Measurements from ENCODE around the gene PROKR2. TPM values are rescaled to one million over a fixed set of nuclear protein-coding genes. Genes with fewer than 3 reads are reported as not detected.
A peak's percentile ranks its signal among the peaks of the same experiment; 100 is the strongest.

The PROKR2 gene
- total and polyA plus RNA-seq, 8 donors = not detected

- 67 to 83% (median 80%) methylated on average over 3 of the region's 3 CpGs for WGBS, 5 donors
- Histone ChIP-seq H3K9me3 (no peaks in the 10 kb centered on the region), H3K27ac (no peak overlapping the region), H3K4me3 (no peak overlapping the region), H3K4me1 (no peaks in the 10 kb centered on the region), H3K27me3 (peaks cover 0 to 6% (median 0%) of the 10 kb centered on the region in 3 donors), H3K36me3 (no peaks in the 10 kb centered on the region)
- intact Hi-C loops (cut with DNase I; ENCODE audit: low total_unique reads) = no loop called here
- no peak for DNase-seq
- TF ChIP-seq POLR2A (IDR thresholded peaks at IDR 0.05) = no peak
- no peak for TF ChIP-seq CTCF (IDR thresholded peaks at IDR 0.05)
- no peak for TF ChIP-seq POLR2AphosphoS5 (IDR thresholded peaks at IDR 0.05)
- TF ChIP-seq EP300 (IDR thresholded peaks at IDR 0.05) = no peak
Measured at GRCh38 chr20:5331340-5331739, 14.6 kb upstream of the PROKR2 start.

- Histone ChIP-seq H3K4me3 (no peak overlapping the region), H3K27me3 (peaks cover 0 to 12% (median 0%) of the 10 kb centered on the region in 3 donors), H3K9me3 (no peaks in the 10 kb centered on the region), H3K4me1 (no peaks in the 10 kb centered on the region), H3K27ac (no peak overlapping the region), H3K36me3 (no peaks in the 10 kb centered on the region)
- intact Hi-C loops (cut with DNase I; ENCODE audit: low total_unique reads) = no loop called here
- TF ChIP-seq EP300 (IDR thresholded peaks at IDR 0.05) (no peak), CTCF (IDR thresholded peaks at IDR 0.05) (no peak), POLR2A (IDR thresholded peaks at IDR 0.05) (no peak), POLR2AphosphoS5 (IDR thresholded peaks at IDR 0.05) (no peak)
- WGBS, 5 donors = 75 to 89% (median 77%) methylated on average over 3 of the region's 3 CpGs
- no peak for DNase-seq
Measured at GRCh38 chr20:5328268-5328667, 11.5 kb upstream of the PROKR2 start.

- intact Hi-C loops (cut with DNase I; ENCODE audit: low total_unique reads) = no loop called here
- Histone ChIP-seq H3K4me1 (no peaks in the 10 kb centered on the region), H3K9me3 (no peaks in the 10 kb centered on the region), H3K27me3 (peaks cover 0 to 12% (median 0%) of the 10 kb centered on the region in 3 donors), H3K36me3 (no peaks in the 10 kb centered on the region), H3K4me3 (no peak overlapping the region), H3K27ac (no peak overlapping the region)
- DNase-seq = no peak
- 54 to 75% (median 65%) methylated on average over 3 of the region's 3 CpGs for WGBS, 5 donors
- TF ChIP-seq POLR2A (IDR thresholded peaks at IDR 0.05) = no peak
- TF ChIP-seq POLR2AphosphoS5 (IDR thresholded peaks at IDR 0.05) = no peak
- no peak for TF ChIP-seq CTCF (IDR thresholded peaks at IDR 0.05)
- no peak for TF ChIP-seq EP300 (IDR thresholded peaks at IDR 0.05)
Measured at GRCh38 chr20:5327356-5327755, 10.6 kb upstream of the PROKR2 start.

- H3K27me3 ChIP-seq = peaks cover 12 to 63% (median 24%) of the 10 kb centered on the region in 3 donors
- intact Hi-C loops (cut with DNase I; ENCODE audit: low total_unique reads) = loop anchor here (10.0 kb wide), 1 partner anchor 51 kb away; no protein-coding TSS in a partner anchor
- H3K9me3 ChIP-seq = peaks cover 0 to 17% (median 4%) of the 10 kb centered on the region in 4 donors
- peak overlapping the region in 2 of 4 donors; percentile 27 to 33 for H3K4me3 ChIP-seq
- H3K36me3 ChIP-seq = no peaks in the 10 kb centered on the region
- no peak for DNase-seq
- no peak overlapping the region for H3K27ac ChIP-seq
- TF ChIP-seq CTCF (IDR thresholded peaks at IDR 0.05) (no peak), EP300 (IDR thresholded peaks at IDR 0.05) (no peak), POLR2A (IDR thresholded peaks at IDR 0.05) (no peak), POLR2AphosphoS5 (IDR thresholded peaks at IDR 0.05) (no peak)
- WGBS, 5 donors = 2 to 5% (median 3%) methylated on average over 25 to 28 of the region's 28 CpGs
- H3K4me1 ChIP-seq = peaks cover 0 to 12% (median 9%) of the 10 kb centered on the region in 4 donors
Measured at GRCh38 chr20:5315807-5316187, 957 bp downstream of the PROKR2 start.

All from stomach (tissue), 9 donors.